ENCODE measurements around the gene LRRC75A.

Gene LRRC75A

GRCh38 chr17:16473044-16474011, 18.7 kb downstream of the LRRC75A start:
- DNase-seq (ENCODE audit: insufficient read length, low spot score) (no peak), FAIRE-seq (no peak)
- no peak for TF ChIP-seq POLR2A (IDR thresholded peaks at IDR 0.05; ENCODE audit: low read depth, low read length)

- FAIRE-seq = no peak
- TF ChIP-seq POLR2A (IDR thresholded peaks at IDR 0.05; ENCODE audit: low read depth, low read length) = no peak
- DNase-seq (ENCODE audit: insufficient read length, low spot score) = no peak
Measured at GRCh38 chr17:16472539-16472938, 19.5 kb downstream of the LRRC75A start.

- FAIRE-seq (no peak), DNase-seq (ENCODE audit: insufficient read length, low spot score) (no peak)
- TF ChIP-seq POLR2A (IDR thresholded peaks at IDR 0.05; ENCODE audit: low read depth, low read length) = no peak
Measured at GRCh38 chr17:16471295-16471694, 20.7 kb downstream of the LRRC75A start.

- FAIRE-seq = no peak
- TF ChIP-seq POLR2A (IDR thresholded peaks at IDR 0.05; ENCODE audit: low read depth, low read length) = no peak
- DNase-seq (ENCODE audit: insufficient read length, low spot score) = no peak
Measured at GRCh38 chr17:16470265-16470664, 21.7 kb downstream of the LRRC75A start.

- FAIRE-seq (no peak), DNase-seq (ENCODE audit: insufficient read length, low spot score) (no peak)
- no peak for TF ChIP-seq POLR2A (IDR thresholded peaks at IDR 0.05; ENCODE audit: low read depth, low read length)
Measured at GRCh38 chr17:16468428-16468992, 23.5 kb downstream of the LRRC75A start.

- no peak for DNase-seq (ENCODE audit: insufficient read length, low spot score)
- no peak for FAIRE-seq
- TF ChIP-seq POLR2A (IDR thresholded peaks at IDR 0.05; ENCODE audit: low read depth, low read length) = no peak
Measured at GRCh38 chr17:16467886-16468285, 24.1 kb downstream of the LRRC75A start.

- no peak for FAIRE-seq
- no peak for DNase-seq (ENCODE audit: insufficient read length, low spot score)
- TF ChIP-seq POLR2A (IDR thresholded peaks at IDR 0.05; ENCODE audit: low read depth, low read length) = no peak
Measured at GRCh38 chr17:16467044-16467443, 24.9 kb downstream of the LRRC75A start.

GRCh38 chr17:16466407-16466806, 25.6 kb downstream of the LRRC75A start:
- FAIRE-seq (no peak), DNase-seq (ENCODE audit: insufficient read length, low spot score) (no peak)
- no peak for TF ChIP-seq POLR2A (IDR thresholded peaks at IDR 0.05; ENCODE audit: low read depth, low read length)

- FAIRE-seq = no peak
- TF ChIP-seq POLR2A (IDR thresholded peaks at IDR 0.05; ENCODE audit: low read depth, low read length) = no peak
- no peak for DNase-seq (ENCODE audit: insufficient read length, low spot score)
Measured at GRCh38 chr17:16465861-16466338, 26.1 kb downstream of the LRRC75A start.

GRCh38 chr17:16465052-16465312, 27.0 kb downstream of the LRRC75A start:
- TF ChIP-seq POLR2A (IDR thresholded peaks at IDR 0.05; ENCODE audit: low read depth, low read length) = no peak
- no peak for FAIRE-seq
- DNase-seq (ENCODE audit: insufficient read length, low spot score) = no peak

- no peak for FAIRE-seq
- no peak for TF ChIP-seq POLR2A (IDR thresholded peaks at IDR 0.05; ENCODE audit: low read depth, low read length)
Measured at GRCh38 chr17:16464303-16465051, 27.5 kb downstream of the LRRC75A start.

GRCh38 chr17:16463358-16464302, 28.4 kb downstream of the LRRC75A start:
- no peak for DNase-seq (ENCODE audit: insufficient read length, low spot score)
- FAIRE-seq = no peak
- no peak for TF ChIP-seq POLR2A (IDR thresholded peaks at IDR 0.05; ENCODE audit: low read depth, low read length)

More at GRCh38 chr17:16464303-16465051, 27.5 kb downstream of the LRRC75A start:
- no peak for DNase-seq (ENCODE audit: insufficient read length, low spot score)

All from H54 (cell line).